ENCODE results near the gene DEDD2. TPM values are rescaled to one million over a fixed set of nuclear protein-coding genes. Genes with fewer than 3 reads are reported as not detected.

Gene DEDD2
- total and polyA plus RNA-seq, 4 donors = 21.5 to 30.2 (median 25.9) TPM

GRCh38 chr19:42200116-42200715, 17.3 kb downstream of the DEDD2 start:
- peaks cover 80% of the 10 kb centered on the region for H3K36me3 ChIP-seq (ENCODE audit: control insufficient read depth, insufficient read depth, low read length)
- no peak overlapping the region for H3K4me3 ChIP-seq (ENCODE audit: low read depth, low read length)
- no peak for DNase-seq (ENCODE audit: low read depth in 4 of 6, low spot score in 6 of 6)
- no peaks in the 10 kb centered on the region for H3K27me3 ChIP-seq (ENCODE audit: control insufficient read depth, insufficient read depth, low read length)
- WGBS (ENCODE audit: insufficient coverage) = no CpG with 5 or more reads among the region's 5 CpGs
- peaks cover 7% of the 10 kb centered on the region for H3K4me1 ChIP-seq (ENCODE audit: control insufficient read depth, insufficient read depth, low read length)
- H3K9me3 ChIP-seq (ENCODE audit: control insufficient read depth, insufficient read depth, low read length) = no peaks in the 10 kb centered on the region
- H3K27ac ChIP-seq (ENCODE audit: low read depth, low read length) = no peak overlapping the region

GRCh38 chr19:42199440-42200115, 17.9 kb downstream of the DEDD2 start:
- Histone ChIP-seq H3K4me3 (ENCODE audit: low read depth, low read length) (no peak overlapping the region), H3K27ac (ENCODE audit: low read depth, low read length) (no peak overlapping the region), H3K9me3 (ENCODE audit: control insufficient read depth, insufficient read depth, low read length) (no peaks in the 10 kb centered on the region), H3K27me3 (ENCODE audit: control insufficient read depth, insufficient read depth, low read length) (no peaks in the 10 kb centered on the region), H3K36me3 (ENCODE audit: control insufficient read depth, insufficient read depth, low read length) (peaks cover 79% of the 10 kb centered on the region), H3K4me1 (ENCODE audit: control insufficient read depth, insufficient read depth, low read length) (peaks cover 7% of the 10 kb centered on the region)
- no peak for DNase-seq (ENCODE audit: low read depth in 4 of 6, low spot score in 6 of 6)
- 82% methylated on average over 28 of the region's 32 CpGs for WGBS (ENCODE audit: insufficient coverage)

GRCh38 chr19:42198676-42199439, 18.6 kb downstream of the DEDD2 start:
- Histone ChIP-seq H3K9me3 (ENCODE audit: control insufficient read depth, insufficient read depth, low read length) (no peaks in the 10 kb centered on the region), H3K27me3 (ENCODE audit: control insufficient read depth, insufficient read depth, low read length) (no peaks in the 10 kb centered on the region), H3K36me3 (ENCODE audit: control insufficient read depth, insufficient read depth, low read length) (peaks cover 74% of the 10 kb centered on the region), H3K4me1 (ENCODE audit: control insufficient read depth, insufficient read depth, low read length) (peaks cover 7% of the 10 kb centered on the region), H3K4me3 (ENCODE audit: low read depth, low read length) (no peak overlapping the region), H3K27ac (ENCODE audit: low read depth, low read length) (no peak overlapping the region)
- 78% methylated on average over 6 of the region's 7 CpGs for WGBS (ENCODE audit: insufficient coverage)
- DNase-seq (ENCODE audit: low read depth in 4 of 6, low spot score in 6 of 6) = no peak

DNA sequence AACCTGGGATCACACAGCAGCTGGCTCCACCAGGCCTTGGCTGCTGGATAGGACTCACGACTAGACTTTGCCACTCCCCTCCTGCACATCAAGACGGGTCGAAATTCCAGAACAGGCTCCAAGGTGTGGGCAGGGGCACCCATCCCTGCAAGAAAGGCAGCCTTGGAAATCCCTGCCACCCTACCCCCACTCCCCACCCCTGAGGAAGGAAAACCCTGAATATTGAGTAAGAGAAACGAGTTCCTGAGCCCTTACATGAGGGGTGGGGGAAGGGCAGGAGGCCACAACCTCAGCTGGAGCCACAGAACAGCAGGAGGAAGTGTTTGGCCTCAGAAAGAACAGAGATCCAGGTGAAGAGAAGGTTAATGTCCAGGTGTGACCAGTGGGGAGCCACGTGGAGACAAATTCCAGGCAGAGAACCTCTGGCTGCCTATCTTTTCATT, 20.1 kb downstream of the DEDD2 start:
- 6% methylated on average over 2 of the region's 5 CpGs for WGBS (ENCODE audit: insufficient coverage)
- no peaks in the 10 kb centered on the region for H3K9me3 ChIP-seq (ENCODE audit: control insufficient read depth, insufficient read depth, low read length)
- peaks cover 7% of the 10 kb centered on the region for H3K4me1 ChIP-seq (ENCODE audit: control insufficient read depth, insufficient read depth, low read length)
- no peak overlapping the region for H3K4me3 ChIP-seq (ENCODE audit: low read depth, low read length)
- no peaks in the 10 kb centered on the region for H3K27me3 ChIP-seq (ENCODE audit: control insufficient read depth, insufficient read depth, low read length)
- H3K27ac ChIP-seq (ENCODE audit: low read depth, low read length) = no peak overlapping the region
- DNase-seq (ENCODE audit: low read depth in 4 of 6, low spot score in 6 of 6) = no peak
- H3K36me3 ChIP-seq (ENCODE audit: control insufficient read depth, insufficient read depth, low read length) = peaks cover 59% of the 10 kb centered on the region

DNA sequence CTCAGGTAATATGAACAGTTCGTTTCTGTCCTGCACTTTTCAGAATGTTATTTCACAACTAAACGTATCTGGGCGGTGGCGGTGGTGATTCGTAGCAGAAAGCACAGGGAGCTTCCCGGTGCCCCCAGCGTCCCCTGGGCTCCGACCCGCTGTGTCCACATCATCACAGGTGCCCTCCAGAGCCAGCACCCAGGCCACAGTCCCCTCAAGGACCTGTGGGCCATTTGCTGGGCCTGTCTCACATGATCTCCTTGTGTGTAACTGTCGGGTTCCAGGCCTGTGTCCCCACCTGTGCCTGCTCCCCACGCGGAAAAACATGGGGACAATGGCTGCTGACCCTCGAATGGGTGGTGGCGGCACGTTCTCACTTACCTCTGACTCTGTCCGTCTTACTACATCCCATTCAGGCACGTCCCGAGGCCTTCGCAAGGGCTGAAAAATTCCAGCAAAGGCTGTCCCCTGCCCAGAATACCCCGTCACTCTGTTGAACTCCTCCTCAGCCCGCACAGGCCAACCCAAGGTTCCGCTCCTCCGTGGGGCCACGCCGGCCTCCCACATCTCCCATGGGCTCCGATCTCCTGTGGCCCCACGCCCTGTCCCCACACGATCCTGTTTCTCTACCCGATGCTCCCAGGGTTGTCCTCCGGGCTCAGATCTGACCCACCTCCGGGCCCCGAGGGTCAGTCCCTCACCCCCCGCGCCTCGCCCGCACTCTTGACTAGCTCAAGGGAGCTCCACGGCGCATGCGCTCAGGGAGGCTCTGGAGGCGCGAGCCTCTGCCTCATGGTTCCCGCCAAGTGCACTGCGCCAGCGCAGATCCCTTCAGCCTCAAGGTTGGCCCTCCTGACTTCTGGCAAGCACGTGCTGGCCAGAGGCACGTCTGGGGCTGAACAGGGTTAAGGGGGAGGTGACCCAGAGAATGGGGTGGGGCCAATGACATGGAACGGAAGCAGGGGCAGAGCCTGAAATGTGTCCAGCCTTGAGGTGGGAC, 21.2 kb downstream of the DEDD2 start:
- Histone ChIP-seq H3K4me1 (ENCODE audit: control insufficient read depth, insufficient read depth, low read length) (peaks cover 7% of the 10 kb centered on the region), H3K9me3 (ENCODE audit: control insufficient read depth, insufficient read depth, low read length) (no peaks in the 10 kb centered on the region), H3K27ac (ENCODE audit: low read depth, low read length) (no peak overlapping the region), H3K4me3 (ENCODE audit: low read depth, low read length) (no peak overlapping the region), H3K36me3 (ENCODE audit: control insufficient read depth, insufficient read depth, low read length) (peaks cover 48% of the 10 kb centered on the region), H3K27me3 (ENCODE audit: control insufficient read depth, insufficient read depth, low read length) (peaks cover 5% of the 10 kb centered on the region)
- 90% methylated on average over 47 of the region's 47 CpGs for WGBS (ENCODE audit: insufficient coverage)
- DNase-seq (ENCODE audit: low read depth in 4 of 6, low spot score in 6 of 6) = no peak

- Histone ChIP-seq H3K27me3 (ENCODE audit: control insufficient read depth, insufficient read depth, low read length) (peaks cover 5% of the 10 kb centered on the region), H3K27ac (ENCODE audit: low read depth, low read length) (no peak overlapping the region), H3K9me3 (ENCODE audit: control insufficient read depth, insufficient read depth, low read length) (no peaks in the 10 kb centered on the region), H3K4me3 (ENCODE audit: low read depth, low read length) (no peak overlapping the region), H3K36me3 (ENCODE audit: control insufficient read depth, insufficient read depth, low read length) (peaks cover 26% of the 10 kb centered on the region), H3K4me1 (ENCODE audit: control insufficient read depth, insufficient read depth, low read length) (no peaks in the 10 kb centered on the region)
- no CpG with 5 or more reads among the region's 3 CpGs for WGBS (ENCODE audit: insufficient coverage)
- DNase-seq (ENCODE audit: low read depth in 4 of 6, low spot score in 6 of 6) = no peak
Measured at GRCh38 chr19:42193706-42194105, 23.8 kb downstream of the DEDD2 start.

DNA sequence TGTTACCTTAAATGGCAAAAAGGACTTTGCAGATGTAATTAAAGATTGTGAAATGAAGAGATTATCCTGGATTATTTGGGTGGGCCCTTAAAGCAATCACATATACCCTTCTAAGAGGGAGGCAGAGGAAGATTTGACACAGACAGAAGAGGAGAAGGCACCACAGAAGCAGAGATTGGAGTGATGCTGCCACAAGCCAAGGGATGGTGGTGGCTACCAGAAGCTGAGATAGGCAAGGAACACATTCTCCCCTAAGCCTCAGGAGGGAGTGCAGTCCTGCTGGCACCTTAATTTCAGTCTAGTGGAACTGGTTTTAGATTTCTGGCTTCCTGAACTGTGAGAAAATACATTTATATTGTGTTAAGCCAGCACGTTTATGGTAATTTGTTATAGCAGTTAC, 24.2 kb downstream of the DEDD2 start:
- H3K4me3 ChIP-seq (ENCODE audit: low read depth, low read length) = no peak overlapping the region
- no peaks in the 10 kb centered on the region for H3K4me1 ChIP-seq (ENCODE audit: control insufficient read depth, insufficient read depth, low read length)
- DNase-seq (ENCODE audit: low read depth in 4 of 6, low spot score in 6 of 6) = no peak
- H3K9me3 ChIP-seq (ENCODE audit: control insufficient read depth, insufficient read depth, low read length) = no peaks in the 10 kb centered on the region
- peaks cover 22% of the 10 kb centered on the region for H3K36me3 ChIP-seq (ENCODE audit: control insufficient read depth, insufficient read depth, low read length)
- peaks cover 5% of the 10 kb centered on the region for H3K27me3 ChIP-seq (ENCODE audit: control insufficient read depth, insufficient read depth, low read length)
- H3K27ac ChIP-seq (ENCODE audit: low read depth, low read length) = no peak overlapping the region
- WGBS (ENCODE audit: insufficient coverage) = no CpG with 5 or more reads among the region's 1 CpG

DNA sequence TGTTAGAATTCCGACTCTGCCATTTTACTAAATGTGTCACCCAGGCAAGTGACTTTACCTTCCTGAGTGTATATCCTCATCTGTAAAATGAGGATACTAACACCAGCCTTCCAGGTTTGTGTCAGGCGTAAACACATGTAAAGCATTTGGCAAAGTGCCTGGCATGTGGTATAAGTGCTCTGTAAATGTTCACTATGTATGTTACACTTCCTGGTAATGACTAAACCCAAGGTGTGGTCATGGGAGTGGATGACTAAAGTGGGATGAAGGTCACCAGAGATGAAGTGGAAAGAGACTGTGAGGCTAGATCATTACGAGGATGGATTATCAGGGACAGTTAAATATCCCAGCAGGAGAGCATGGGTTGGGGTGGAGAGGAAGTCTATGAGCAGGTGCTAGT, 25.6 kb downstream of the DEDD2 start:
- 65% methylated on average over 2 of the region's 3 CpGs for whole genome bisulfite sequencing (ENCODE audit: insufficient coverage)
- H3K4me3 ChIP-seq (ENCODE audit: low read depth, low read length) = no peak overlapping the region
- H3K27me3 ChIP-seq (ENCODE audit: control insufficient read depth, insufficient read depth, low read length) = peaks cover 5% of the 10 kb centered on the region
- no peak overlapping the region for H3K27ac ChIP-seq (ENCODE audit: low read depth, low read length)
- H3K4me1 ChIP-seq (ENCODE audit: control insufficient read depth, insufficient read depth, low read length) = no peaks in the 10 kb centered on the region
- no peaks in the 10 kb centered on the region for H3K9me3 ChIP-seq (ENCODE audit: control insufficient read depth, insufficient read depth, low read length)
- H3K36me3 ChIP-seq (ENCODE audit: control insufficient read depth, insufficient read depth, low read length) = peaks cover 10% of the 10 kb centered on the region
- no peak for DNase-seq (ENCODE audit: low read depth in 4 of 6, low spot score in 6 of 6)

DNA sequence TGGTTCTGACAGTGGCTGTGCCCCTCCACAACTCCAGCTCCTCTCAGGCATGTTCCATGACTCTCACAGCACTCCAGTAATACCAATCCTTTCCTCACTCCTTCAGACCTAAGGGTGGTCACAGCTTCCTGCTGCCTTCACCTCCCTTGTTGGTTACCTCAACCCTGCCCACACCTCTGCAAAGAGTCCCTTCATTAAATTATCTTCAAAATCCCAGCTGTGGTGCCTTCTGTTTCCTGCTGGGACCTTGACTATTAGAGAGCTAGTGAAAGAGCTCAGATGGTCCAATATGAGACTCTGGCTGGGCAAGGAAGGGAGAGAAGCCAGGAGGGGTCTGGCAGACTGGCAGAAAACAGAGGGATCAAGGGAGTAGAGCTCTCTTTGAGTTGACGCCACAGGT, 26.1 kb downstream of the DEDD2 start:
- H3K9me3 ChIP-seq (ENCODE audit: control insufficient read depth, insufficient read depth, low read length) = no peaks in the 10 kb centered on the region
- H3K27ac ChIP-seq (ENCODE audit: low read depth, low read length) = no peak overlapping the region
- peaks cover 5% of the 10 kb centered on the region for H3K36me3 ChIP-seq (ENCODE audit: control insufficient read depth, insufficient read depth, low read length)
- H3K4me1 ChIP-seq (ENCODE audit: control insufficient read depth, insufficient read depth, low read length) = no peaks in the 10 kb centered on the region
- 71% methylated on average over 1 of the region's 1 CpG for WGBS (ENCODE audit: insufficient coverage)
- peaks cover 5% of the 10 kb centered on the region for H3K27me3 ChIP-seq (ENCODE audit: control insufficient read depth, insufficient read depth, low read length)
- no peak for DNase-seq (ENCODE audit: low read depth in 4 of 6, low spot score in 6 of 6)
- H3K4me3 ChIP-seq (ENCODE audit: low read depth, low read length) = no peak overlapping the region

Measured in spinal cord (tissue), 10 donors.